HG03045 (cell line): ENCODE results near the gene LHFPL2.

Experiments
- ATAC-seq: cut with Tn5 transposase; IDR thresholded peaks from one replicate; pipeline ENCODE4 v1.9.1; 2021; ENCODE audit warnings: mild to moderate bottlenecking, moderate library complexity; ENCODE audit not compliant: unreplicated experiment

The LHFPL2 gene

DNA sequence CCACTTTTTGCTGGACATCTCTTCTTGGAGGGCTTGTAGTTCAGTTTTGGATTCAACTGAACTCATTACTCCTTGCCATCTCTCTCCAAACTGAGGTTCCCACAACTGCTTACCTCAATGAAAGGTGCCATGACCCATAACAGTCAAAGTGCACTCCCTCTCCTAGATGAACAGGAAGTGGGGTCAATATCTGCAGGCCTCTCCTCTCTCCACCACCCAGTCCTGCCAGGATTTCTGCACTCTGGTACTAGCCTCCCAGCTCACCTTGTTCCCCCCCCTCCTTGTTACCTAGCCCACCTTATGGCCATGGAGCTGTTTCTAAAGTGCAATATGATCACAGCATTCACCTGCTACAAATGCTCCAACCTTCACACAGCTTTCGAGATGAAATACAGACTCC lies 5.9 kb downstream of the LHFPL2 start:
- no peak for ATAC-seq

DNA sequence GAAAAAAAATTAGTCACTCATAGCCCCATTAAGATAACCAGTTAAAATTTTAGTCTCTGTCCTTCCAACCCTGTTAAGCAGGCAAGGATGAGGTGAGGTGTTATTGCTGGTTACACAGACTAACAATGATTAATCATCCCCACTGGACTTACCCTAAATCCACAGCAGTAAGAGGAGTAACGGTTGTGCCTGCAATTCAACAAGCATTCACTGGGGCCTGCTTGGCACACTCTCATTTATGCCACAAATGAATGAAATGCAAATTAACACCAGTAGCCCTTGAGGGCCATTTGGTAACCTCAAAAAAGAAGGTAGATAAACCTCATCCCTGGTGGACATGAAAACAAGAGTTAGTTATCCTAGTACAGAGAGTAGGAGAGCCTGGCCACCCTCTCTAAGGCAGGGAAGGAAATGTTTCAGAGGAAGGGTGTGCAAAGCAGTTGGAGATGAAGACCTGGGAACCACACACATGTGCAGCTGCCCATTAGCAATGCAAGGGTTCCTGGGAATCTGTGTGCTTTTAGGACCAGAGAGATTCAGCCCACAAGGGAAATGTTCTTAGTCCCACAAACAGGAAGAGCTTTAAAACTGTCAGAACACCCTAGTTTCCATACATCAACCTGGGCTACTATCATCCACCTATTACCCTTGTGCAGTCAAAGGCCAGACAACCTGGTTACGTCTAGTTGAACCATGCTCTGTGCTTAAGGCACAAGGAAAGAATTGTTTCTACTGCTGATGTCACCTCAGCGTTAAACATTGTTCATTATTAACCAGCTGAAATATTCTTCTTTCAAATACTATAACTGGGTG lies 7.7 kb downstream of the LHFPL2 start:
- ATAC-seq, result no peak

DNA sequence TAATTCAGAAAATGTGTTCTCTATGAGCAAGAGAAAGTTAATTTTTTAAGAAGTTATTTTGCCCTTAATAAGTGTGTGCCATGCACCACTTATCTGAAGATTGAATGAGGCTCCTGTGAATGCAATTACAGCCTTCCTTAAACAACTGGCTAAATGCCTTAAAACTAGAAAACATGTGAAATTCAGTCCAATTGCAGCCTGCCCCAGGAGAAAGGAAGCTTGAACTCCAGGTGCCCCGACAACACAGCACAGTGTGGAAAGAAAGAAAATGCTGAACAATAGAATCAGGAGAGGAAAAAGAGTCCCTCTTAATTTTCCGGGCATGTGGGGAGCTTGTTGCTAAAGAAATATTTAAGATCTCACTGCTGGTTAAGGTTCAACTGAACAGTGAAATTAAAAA lies 8.8 kb downstream of the LHFPL2 start:
- no peak for ATAC-seq

DNA sequence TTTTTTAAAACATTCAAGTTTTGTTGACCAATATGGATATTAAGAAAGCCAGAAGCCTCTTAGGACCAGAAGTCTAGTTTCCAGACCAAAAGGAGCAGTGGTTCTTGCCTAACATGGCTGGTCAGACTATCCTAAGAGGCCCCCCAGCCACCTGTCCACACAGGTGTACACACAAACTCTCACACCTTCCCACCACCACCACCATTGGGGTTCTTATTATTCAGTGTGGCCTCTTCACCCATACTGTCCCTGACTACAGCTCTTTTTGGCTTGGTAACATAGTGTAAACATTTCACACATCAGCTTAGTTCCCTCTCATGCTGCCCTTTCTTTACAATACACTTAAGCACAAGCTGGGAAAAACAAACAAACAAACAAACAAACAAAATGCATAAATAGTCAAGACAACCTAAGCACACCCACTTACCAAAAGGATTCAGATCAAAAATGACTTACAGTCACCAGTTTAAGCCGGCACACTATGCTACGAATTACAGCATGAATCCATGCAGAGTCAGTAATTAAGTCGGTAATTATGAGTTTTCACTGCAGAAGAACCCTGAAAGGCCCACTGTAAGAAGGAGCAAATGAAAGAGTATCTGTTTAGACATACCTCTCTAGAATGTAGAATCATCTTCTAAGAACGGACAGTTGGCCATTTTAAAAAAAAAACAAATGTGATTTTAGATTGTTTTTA lies 9.5 kb downstream of the LHFPL2 start:
- ATAC-seq, result no peak

DNA sequence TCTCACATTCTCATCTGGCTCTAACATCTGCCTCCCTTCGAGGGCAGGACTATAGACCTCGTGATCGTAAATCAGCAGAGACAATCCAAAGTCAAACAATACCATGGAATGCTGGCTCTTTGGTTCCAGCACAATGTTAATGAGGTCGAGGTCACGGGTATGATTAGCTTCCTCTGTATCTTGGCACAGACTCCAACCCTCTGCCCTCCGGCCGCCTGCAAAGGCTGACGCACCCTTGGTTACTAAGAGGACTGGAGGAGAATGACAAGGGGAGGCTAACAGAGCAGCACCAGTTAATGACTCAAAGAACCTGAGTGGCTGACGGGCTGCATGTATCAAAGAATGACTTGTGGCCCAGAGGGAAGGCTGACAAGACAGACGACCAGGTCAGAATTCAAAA lies 10.1 kb downstream of the LHFPL2 start:
- ATAC-seq, result no peak

DNA sequence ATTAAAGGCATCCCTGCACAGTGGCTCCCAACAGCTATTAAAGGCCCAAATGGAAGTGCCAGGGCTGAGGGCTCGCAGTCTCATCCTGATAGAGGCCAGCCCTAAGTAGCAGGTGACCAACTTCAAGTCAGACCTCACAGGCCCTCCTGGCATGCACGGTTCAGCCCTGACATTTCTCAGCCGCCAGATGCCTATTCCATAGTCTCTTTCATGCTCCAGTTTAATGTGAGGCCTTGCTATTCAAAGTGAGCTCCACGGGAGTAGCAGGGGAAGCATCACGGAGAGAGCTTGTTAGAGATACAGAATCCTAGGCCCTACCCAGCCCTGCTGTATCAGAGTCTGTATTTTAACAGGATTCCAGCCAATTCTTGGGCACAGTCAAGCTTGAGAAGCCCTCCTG lies 11.1 kb downstream of the LHFPL2 start:
- no peak for ATAC-seq

DNA sequence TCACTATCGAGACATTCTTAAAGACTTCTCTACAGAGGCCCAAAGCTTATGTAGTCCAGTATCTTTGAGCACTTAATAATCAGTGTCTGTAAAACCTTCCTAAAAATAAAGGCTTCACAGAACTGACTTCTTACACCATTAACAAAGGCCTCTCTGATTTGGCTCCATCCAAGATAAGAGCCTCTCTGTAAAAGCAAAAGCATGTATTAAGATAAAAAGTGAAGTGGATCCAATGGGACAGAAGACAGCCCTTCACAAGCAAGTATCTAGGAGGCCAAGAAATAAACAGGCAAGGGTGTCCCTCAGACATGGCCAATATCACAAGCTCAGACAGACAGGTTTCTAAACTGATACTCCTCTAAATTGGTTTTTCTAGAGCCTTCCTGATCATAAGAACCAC lies 11.9 kb downstream of the LHFPL2 start:
- ATAC-seq, result no peak

DNA sequence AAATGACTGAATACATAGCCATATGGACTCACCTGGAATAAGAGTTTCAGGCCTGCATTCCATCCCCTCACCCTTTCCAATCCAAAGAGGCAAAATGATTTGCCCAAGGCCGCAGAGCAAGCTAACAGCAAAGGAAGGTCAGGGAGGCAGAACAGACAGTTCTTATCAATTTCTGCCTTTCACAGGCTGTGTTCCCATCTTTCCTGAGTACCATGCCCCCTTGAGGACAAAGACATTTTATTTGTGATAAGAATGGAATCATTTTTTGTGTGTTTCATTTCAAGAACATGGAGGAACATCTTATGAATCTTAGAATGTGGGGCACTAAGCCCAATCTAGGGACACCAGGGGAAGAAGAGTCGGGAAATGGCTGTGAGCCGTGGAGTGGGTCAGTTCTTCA lies 13.9 kb downstream of the LHFPL2 start:
- no peak for ATAC-seq

DNA sequence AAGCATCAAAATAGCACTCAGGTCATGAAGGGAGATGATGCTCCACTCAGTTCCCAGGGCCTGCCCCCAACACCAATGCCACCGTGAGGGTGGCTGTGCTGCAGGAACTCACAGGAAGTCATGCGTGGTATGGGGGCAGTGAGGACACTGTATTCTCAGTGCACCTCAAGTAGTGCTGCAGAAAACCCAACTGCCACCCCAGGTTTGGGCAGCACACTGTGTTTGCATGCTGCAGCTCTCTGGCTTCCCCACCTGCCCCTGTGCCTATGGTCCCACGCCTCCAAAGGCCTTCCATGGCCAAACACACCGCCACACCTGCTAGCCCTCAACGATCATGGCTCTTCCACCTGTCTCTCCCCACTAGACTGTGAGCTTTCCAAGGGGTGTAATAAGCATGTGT lies 14.3 kb downstream of the LHFPL2 start:
- ATAC-seq, result no peak

DNA sequence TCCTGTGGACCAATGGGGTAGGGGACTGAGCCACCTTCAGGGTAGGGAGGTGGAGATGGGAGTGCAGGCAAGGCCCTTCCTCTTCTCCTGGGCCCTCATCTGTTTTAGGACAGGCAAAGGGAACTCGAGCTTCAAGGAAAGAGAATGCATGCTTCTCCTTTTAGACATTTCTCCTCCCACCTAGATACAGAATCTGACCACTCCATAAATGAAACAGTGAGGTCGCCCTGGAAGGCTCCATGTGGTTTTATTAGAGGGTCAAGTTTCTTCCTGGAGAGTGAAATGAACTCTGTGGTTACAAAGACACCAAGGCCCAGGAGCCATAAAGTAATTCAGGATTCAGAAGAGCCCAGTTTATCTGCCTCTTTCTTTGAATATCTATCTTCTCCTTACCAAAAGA lies 14.9 kb downstream of the LHFPL2 start:
- no peak for ATAC-seq

DNA sequence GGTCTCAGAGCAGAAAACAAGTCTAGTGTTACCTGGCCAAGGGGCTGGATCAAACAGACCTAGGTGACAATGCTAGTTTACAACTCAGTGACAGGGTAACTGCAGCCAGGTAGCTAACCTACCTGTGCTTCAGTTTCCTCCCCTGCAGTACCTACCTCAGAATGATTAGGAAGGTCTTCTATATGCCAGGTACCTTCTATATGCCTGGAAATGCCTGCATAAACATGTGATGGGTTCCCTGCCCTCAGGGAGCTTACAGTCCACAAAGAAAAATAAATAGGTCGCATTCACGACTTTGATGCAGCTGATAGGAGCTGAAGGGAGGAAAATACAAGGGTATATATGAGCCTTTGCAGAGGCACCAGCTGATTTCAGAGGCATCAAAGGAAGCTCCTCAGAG lies 16.1 kb downstream of the LHFPL2 start:
- no peak for ATAC-seq

DNA sequence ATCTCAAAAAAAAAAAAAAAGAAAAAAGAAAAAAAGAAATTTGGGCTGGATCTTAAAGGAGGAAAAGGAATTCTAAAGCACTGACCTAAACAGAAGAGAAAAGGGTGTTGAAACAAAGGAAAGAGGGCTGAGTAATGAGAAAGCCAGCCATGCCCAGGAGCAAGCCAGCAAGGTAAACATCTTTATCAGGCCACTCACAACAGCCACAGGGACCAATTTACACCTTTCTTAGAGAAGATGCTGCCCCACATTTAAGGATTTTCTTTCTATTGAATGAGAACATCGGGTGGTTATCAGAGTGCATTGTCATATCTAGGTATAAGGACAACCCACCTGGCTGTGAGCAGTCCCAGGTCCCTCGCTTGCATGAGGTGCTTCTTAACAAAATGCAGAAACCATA lies 16.6 kb downstream of the LHFPL2 start:
- no peak for ATAC-seq

DNA sequence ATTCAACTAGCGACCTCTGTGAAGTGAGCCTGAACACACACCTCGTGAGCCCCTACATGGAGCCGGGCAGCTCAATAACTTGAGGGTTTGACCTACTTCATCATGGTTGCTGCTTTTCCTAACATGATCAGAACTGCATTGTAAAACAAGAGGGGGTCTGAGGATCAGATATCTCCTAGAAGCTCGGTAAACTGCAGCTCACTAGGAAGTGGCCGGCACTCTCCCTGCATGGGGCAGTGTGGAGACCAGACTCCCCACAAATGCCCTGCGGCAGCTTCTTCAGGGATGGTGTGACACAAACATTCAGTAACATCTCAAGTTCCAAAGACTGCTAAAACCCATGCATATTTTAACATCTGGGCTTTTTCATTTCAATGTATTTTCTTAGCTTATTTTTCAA lies 18.5 kb downstream of the LHFPL2 start:
- ATAC-seq, result no peak

DNA sequence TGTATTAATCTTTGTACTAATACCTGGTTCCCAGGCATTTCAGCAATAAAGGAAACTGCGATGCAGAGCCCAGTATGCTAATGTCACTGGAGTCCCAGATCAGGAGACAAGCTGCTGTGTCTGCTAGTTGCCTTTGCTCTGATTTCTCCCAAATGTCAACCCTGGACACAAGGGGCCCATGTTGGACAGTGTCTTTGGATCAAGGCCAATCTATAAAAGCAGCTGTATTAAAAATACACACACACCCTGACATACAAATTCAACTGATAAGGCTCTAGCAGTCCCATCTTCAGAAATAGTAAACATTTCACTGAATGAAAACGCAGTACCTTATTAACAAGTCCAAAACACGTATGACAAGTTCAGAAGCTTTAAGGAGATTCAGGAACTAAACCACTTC lies 18.9 kb downstream of the LHFPL2 start:
- no peak for ATAC-seq

DNA sequence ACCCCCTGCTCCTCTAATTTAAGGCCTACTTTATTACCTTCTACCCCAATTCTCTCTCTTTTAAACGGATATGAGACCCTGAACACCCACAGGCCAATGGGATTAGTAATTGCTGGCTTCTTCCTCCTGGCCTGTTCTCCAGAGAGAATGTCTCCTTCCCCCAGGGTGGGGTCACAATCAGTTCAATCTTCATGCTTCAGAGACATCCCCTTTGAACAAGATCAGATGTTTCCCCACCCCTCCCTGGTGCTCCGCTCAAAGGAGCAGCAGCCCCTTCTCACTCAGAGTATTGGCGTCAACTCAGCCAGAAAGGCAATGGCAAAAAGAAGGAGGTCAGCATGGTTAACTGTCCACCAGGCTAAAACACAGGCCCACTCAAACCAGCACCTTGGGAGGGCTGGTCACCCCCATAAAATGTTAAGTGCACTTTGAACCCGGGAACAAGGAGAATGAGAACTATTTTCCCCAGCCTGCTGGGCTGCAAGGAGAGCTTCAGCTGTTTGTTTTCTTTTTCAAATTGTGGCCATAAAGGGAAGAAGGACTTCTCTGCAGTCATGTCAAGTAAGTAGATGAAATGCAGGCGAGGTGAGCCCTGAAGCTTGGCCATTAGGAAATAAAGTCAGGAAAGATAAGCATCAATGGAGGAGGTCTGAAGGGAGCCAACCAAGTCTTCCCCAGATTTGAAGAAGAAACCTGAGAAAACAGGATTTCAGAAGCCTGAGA lies 20.1 kb downstream of the LHFPL2 start:
- ATAC-seq, result no peak

DNA sequence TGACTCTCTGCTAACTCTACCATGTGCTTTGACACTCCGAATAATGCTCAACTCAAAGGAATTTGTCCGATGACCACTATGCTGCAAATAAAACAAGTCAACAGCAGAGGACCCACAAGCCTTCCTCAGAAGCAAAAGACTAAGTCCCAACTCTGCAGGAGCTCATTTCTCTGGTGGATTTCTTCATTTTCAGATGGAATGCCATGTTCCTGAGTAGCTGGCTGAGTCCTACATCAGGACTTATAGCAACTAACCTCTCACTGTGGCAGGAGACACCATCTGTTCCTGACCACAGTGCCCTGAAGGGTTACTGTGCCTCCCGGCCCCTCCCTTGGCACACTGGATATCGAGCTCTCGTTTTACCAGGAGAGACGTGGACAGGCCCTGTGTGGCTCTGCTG lies 20.8 kb downstream of the LHFPL2 start:
- ATAC-seq, result no peak

DNA sequence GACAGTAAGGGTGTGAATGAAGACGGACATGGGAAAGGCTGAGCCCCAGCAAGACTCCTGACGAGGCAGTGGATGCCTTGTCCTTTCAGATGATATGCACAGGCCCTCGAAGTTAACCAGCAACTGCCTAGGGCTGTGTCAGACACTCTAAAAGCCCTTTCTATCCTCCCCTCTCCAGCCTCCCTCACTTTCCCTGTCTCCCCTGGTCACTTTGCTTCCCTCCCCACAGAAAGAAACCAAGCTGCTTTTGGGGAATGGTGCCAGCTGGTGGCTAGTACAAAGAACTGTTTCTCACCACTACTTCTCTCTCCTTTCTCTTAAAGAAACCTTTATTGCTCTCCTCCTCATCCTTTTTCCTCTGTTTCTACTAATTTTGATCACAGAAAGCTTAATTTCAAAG lies 21.4 kb downstream of the LHFPL2 start:
- no peak for ATAC-seq

DNA sequence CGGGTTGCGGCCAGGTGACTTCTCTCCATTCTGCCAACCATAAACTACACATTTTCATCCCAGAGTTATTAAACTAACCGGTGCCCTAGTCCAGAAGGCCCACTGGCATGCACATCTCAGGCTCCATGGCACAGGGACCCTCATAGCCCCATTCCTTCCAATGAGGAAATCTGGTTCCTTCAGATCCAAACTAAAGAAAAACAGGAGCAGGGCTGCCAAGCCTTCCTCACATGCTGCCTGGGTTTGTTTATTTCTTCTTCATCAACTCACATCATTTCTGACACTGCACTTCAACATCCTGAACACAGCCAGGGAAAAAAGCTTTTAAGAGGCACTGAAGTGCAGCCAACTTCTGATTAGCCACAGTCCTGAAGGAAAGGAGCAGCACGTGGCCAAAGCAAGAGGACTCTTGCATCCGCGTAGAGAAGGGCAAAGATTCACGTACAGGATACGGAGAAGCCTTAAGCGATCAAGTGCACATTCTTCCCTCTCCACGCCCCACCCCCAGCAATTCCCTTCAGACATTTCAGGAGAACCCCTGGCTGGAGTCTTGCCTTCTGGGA lies 22.5 kb downstream of the LHFPL2 start:
- no peak for ATAC-seq

DNA sequence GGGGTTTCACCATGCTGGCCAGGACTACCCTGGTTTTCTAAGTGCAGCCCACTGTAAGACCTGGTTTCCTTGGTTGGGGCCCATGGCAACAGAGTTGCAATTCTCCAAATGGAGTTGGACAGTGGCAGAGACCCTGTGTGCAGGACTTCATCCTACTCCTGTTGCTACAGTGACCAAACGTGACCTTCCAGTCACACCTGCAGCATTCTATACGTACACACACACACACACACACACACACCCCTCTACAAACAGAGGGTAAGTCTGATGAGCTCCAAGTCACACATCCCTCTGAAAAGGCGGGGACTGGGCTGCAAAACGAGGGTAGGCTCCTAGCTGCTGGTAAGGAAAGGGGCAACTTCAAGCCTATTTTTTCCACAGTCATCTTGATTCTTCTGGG lies 23.6 kb downstream of the LHFPL2 start:
- no peak for ATAC-seq

DNA sequence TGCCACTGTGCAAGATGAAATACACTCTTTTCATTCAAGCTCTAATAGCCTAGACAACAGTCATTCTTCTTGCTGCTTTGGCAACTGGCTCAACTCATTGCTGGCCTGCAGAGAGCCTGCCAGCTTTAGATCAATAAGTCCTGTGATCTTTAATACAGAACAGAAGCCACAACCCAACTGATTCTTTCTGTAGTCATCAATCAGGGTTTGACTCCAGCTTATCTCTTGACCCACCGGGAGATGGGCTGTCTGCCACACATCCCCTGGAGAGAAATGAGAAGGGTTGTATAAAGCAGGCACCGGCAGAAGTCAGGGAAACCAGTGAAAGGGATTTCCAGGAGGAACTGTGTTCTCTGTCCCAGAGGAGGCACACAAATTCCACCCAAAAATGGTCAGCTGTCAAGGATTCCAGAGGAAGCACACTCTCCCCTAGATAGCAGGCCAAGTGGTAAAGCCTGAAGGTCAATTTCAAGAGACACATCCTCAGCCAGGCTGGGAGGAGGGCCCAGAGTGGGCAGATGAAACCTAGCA lies 24.5 kb downstream of the LHFPL2 start:
- ATAC-seq, result no peak

DNA sequence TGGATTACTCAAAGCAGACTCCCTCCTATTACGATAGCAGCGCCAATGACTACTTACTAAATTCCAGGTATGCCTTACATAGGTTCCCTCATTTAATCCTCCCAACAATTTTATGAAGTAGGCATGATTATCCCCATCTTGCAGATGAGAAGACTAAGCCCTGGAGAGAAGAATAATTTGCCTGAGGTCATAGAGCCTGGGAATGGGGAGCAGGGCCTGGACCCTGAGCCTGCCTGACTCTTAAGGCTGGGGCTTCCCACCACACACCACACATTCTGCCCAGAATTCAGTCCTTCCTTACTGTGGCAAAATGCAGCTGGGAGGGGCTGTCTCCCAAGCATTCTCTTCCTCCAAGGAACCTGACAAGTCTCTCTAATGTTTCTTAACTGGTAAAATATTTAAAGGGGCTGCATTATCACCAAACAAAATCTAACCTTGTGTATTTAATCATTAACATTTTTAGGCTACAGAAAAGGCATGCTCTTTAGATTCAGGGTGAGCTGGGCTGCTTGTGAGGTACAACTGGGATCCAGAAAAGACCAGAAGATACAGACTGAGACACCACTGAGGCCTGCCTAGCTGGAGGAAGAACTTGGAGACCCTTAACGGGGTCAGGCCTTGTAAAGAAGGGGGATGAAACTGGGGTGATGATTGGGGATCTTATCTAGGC lies 26.1 kb downstream of the LHFPL2 start:
- no peak for ATAC-seq
